NCI-H146 (cell line): ENCODE measurements around the gene FNDC11.
"Not testable (repeated sequence)": the region's sequence is repeated elsewhere in the genome, so short reads cannot be mapped to it uniquely, and the experiment has no call there.

ENCODE experiments used
- DNase-seq: peaks from one replicate; lab custom pipeline; 2025; lab: John Stamatoyannopoulos, UW

FNDC11 gene

DNA sequence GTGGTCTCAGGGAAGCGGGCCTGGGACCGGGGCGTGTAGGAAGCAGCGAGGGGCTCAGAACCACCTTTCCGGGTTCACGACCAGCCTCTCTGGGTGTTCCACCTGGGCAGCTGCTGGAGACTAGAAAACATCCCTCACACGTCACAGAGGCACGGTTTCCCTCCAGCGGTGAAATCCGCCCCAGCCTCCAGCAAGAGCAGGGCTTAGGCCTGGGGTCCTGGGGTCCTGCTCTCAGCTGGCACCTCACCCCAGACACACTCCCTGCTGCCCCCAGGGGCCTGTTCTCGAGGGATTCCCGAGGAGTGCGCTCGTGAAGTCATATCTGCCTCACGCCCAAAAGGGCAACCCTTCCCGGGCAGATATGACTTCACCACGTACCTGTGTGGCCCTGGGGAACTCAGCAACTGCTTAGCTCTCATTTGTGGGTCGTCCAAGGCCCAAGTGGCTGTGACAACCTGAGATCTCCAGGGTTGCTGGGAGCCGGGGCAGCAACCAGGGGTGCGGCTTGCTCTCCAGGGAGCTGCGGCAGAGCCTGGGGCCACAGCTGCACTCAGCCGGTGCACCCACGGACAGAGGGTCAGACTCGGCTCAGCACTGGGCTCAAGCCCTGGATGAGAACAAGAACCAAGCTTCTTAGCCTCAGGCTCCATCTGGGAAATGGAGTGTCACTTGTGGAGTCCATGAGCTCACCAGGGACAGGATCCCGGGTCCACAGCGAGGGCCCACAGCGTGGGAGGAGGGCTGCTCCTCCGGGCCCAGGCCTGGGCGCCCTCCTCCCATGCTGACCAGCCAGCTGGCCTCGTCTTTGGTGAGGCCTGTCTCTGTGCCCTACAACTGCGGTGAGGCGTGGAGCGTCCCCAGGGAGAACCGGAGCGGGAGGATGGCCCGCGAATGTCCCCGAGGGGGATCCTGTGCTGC is 661 bp downstream of the FNDC11 start:
- DNase-seq, result no peak

DNA sequence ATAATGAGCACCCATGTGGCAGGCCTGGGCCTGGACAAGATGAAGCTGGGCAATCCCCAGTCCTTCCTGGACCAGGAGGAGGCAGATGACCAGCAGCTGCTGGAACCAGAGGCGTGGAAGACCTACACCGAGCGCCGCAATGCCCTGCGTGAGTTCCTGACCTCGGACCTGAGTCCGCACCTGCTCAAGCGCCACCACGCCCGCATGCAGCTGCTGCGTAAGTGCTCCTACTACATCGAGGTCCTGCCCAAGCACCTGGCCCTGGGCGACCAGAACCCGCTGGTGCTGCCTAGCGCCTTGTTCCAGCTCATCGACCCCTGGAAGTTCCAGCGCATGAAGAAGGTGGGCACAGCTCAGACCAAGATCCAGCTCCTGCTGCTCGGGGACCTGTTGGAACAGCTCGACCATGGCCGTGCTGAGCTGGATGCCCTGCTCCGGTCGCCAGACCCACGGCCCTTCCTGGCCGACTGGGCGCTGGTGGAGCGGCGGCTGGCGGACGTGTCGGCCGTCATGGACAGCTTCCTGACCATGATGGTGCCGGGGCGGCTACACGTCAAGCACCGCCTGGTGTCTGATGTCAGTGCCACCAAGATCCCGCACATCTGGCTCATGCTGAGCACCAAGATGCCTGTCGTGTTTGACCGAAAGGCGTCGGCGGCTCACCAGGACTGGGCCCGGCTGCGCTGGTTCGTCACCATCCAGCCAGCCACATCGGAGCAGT is 1.9 kb downstream of the FNDC11 start:
- peak; percentile 61 for DNase-seq

DNA sequence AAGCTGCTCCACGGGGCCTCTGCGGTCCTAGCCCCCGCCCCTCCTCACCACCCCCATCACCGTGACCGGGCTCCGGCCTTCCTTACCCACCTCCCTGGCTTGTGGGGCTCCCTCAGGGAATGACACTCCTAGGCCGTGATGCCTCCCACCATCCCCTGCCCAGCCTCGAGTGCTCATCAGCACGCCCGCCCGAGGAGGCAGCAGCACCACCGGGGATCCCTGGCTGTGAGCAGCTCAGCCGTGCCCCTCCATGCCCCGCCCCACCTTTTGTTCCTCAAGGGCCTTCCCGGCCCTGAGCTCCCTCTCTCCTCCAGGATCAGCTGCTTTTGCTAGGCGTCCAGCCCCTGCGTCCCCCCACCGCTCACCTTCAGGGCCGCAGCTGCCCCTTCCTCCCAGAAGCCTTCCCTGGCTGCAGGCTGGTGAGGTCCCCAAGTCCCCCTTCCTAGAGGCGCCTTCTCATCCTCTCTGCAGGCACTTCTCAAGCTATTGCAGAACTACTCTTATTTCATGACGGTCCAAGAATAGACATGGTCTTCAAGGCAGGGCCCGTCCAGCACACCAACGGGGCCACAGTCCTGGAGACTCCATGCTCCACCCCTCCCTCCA is 3.0 kb downstream of the FNDC11 start:
- DNase-seq, result no peak

DNA sequence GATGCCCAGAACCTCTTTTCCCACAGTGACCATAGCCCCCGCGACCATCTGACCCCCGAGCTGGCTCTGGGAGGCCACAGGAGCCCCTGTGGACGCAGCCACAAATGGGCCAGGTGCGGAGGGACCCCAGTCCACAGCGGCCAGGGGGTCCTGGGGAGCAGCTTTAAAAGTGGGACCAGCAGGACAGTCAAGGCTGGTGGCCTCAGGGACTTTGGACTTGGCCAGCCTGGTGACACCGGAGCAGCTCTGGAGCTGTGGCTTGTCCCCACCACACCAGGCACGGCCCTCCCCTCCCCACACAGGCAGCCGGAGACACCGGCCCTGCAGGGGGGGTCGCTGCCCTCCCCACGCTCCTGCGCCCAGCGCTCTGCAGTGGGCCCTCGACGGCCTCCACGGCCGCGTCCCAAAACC is 3.5 kb downstream of the FNDC11 start:
- no peak for DNase-seq

DNA sequence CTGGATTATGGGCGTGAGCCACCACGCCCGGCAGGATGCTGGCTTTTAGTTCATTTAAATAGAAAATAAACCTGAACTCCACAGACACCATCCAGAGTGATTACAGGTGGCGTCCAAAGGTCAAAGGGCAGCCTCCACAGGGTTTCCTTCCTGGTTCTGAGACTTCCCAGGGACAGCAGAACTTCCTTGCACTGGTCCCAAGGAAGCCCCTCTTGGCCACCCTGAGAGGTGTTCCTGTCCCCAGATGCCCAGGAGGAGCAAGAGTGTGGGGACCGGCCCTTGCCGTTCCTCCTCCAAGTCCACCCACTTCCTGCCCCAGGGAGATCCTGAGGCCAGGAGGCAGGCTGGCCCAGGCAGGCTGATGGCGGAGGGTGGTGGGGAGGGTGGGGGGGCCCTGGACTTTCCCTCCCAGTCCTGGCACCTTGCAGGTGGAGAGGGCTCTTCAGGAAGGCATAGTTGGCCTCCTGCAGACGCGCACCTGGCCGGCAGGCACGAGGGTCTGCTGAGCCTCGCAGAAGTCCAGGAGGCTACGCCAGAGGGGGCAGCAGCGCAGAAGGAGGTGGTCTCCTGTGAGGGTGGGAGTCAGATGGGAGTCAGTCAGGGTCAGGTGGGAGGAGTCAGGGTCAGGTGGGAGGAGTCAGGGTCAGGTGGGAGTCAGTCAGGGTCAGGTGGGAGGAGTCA is 5.0 kb downstream of the FNDC11 start:
- DNase-seq, result no peak

DNA sequence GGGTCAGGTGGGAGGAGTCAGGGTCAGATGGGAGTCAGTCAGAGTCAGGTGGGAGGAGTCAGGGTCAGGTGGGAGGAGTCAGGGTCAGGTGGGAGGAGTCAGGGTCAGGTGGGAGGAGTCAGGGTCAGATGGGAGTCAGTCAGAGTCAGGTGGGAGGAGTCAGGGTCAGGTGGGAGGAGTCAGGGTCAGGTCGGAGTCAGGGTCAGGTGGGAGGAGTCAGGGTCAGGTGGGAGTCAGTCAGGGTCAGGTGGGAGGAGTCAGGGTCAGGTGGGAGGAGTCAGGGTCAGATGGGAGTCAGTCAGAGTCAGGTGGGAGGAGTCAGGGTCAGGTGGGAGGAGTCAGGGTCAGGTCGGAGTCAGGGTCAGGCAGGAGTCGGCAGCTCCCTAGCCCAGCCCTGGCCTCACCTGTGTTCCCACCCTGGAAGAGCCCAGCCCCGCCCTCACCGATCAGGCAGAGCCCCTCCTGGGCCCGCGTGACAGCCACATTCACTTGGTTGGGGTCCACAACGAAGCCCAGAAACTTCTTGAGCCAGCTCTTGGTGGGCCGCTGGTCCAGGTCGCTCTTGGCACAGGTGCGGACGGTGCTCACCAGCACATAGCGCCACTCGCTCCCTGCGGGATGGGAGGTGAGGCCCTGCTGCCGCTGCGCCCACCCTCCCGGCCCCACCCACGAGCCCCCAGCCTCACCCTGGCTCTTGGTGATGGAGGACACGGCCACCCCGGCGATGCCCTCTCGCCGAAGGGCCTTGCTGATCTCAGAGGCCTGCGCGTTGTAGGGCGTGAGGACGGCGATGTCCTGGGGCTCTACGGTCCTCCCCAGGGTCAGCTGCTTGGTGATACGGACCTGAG is 5.8 kb downstream of the FNDC11 start:
- not testable (repeated sequence) for DNase-seq

DNA sequence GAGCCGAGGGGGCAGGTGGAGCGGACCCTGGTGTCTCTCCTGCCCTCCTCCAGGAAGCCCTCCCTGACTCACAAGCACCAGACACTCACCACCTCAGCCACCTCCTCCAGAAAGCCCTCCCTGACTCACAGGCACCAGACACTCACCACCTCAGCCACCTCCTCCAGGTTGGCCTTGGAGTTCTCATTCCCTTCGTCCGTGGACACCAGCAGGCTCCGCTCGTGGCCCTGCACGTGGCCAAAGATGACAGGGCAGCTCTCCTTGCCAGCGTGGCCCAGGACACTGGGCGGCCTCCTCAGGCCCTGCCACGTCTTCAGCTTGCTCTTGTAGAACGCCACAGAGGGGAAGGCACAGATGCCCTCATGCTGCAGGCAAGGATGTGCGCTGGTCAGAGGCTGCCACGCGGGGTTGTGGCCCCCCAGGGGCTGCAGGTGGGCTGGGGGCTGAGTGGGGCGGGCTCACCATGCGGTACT is 6.4 kb downstream of the FNDC11 start:
- DNase-seq, result no peak

DNA sequence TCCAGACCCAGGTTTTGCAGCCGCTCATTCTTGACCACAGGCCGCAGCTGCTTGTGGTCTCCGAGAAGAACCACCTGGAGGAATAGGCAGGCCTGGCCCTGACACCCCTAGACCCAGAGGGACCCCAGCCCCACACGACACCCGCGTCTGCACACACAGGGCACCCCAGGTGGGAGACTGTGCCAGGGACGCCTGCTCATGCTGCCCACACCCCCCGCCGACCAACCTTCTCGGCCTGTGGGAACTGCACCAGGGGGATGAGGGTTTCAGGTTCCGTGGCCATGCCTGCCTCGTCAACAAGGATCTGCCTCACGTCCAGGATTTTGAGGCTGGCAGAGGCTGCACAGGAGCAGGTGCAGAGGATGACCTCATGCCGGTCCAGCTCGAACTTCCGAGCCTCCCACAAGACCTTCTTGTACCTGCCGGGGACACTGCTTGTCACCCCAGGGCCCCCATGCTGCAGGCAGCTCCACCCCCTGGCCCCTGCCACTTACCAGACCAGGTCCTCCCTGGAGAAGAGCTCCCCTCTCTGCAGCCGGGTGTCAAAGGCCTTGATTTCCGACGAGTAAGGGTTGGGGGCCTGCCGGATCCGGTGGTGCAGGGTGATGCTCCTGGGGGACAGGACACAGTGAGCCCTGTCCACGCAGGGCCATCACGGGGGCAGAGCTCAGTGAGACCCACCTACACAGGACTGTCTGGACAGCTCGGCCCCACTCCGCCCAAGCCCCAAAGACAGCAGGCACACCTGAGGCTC is 7.1 kb downstream of the FNDC11 start:
- DNase-seq, result no peak

DNA sequence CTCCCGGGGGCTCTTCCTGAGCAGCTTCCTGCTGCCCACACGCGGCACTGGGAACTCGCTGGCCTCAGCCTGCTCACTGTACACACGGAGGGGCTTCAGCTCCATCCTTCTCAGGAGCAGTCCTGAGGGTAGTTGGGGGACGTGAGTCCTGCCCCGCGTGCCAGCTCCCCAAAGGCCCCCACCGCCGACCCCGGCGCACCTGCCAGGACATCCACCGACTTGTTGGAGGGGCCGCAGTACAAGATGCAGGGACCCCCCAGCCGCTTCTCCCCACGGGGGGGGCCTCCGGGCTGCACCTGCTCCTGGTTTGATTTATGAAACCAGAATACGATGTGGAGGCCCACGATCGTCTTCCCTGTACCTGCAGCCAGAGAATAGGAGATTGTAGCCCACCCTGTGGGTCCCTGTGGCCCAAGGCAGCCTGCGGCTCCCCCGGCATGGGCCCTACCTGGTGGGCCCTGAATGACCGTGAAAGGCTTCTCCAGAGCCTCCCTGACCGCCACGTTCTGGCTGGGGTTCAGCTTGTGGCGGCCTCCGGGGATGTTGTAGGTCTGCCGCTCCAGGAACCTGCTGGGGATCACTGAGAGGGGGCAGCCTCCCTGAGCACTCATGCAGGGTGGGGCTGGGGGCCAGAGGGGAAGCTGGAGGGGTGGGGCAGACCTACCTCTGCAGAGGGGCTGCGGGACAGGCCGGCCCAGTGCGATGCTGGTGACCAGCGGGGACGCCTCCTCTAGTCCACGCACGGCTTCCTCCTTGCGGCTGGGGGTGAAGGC is 7.9 kb downstream of the FNDC11 start:
- DNase-seq, result no peak

DNA sequence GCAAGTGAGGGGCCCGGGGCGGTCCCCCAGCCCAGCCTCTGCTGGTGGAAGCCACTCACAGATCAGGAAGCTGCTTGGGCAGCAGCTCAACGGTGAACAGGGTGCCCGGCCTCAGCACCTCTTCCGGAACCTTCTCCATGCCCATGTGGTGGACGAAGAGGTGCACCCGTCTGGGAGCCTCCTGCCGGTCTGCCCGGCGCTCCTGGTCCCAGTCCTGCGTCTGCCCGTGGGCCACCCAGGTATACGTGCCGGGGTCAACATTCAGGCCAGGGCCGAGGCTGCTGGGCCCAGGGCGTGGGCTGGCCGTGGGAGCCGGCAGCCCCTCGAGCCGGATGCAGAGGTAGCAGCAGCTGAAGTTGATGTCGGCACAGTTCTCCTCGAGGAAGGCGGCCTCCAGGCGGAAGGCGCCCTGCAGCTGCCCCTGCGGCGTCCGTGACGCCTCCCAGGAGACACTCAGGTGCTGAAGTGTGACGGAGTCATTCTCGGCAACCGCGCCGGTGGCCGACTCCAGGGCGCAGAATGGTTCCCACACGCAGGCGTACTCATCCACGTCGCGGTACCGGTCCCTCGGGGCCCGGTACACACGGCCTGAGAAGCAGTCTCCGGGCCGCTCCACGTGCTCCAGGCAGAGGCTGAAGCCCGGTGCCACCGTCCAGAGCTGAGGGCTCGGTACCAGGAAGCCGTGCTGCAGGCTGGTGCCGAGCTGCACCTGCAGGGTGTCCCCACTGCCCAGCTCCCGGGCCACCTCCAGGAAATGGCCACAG is 8.7 kb downstream of the FNDC11 start:
- no peak for DNase-seq

DNA sequence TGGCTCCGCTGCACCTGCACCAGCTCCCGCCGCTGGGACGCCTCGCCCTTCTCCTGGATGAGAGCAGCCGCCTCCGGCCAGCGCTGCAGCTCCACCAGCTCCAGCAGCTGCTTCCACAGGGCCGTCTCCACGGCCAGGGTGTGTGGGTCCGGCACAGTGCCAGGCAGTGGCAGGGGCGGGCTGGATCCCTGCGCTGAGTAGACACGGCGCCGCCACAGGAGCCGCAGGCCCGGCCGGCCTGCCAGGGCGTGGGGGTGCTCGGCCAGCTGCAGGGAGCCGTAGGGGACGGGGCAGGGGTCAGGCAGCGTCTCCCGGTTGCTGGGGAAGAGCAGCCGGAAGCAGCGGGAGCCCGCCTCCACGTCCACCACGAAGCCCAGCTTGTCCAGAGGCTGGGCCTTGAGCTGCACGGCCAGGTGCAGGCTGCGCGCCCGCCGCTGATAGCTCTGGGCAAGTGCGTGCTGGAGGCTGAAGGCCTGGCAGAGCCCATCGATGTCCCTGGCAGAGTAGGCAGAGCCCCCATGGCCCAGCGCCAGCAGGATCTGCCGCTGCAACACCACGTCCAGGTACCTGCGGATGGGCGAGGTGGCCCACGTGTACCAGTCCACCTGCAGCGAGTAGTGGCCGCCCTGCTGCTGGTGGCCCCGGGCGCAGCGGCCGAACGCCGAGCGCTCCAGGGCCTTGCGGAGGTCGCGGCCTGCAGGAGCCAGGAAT is 9.4 kb downstream of the FNDC11 start:
- DNase-seq, result no peak

DNA sequence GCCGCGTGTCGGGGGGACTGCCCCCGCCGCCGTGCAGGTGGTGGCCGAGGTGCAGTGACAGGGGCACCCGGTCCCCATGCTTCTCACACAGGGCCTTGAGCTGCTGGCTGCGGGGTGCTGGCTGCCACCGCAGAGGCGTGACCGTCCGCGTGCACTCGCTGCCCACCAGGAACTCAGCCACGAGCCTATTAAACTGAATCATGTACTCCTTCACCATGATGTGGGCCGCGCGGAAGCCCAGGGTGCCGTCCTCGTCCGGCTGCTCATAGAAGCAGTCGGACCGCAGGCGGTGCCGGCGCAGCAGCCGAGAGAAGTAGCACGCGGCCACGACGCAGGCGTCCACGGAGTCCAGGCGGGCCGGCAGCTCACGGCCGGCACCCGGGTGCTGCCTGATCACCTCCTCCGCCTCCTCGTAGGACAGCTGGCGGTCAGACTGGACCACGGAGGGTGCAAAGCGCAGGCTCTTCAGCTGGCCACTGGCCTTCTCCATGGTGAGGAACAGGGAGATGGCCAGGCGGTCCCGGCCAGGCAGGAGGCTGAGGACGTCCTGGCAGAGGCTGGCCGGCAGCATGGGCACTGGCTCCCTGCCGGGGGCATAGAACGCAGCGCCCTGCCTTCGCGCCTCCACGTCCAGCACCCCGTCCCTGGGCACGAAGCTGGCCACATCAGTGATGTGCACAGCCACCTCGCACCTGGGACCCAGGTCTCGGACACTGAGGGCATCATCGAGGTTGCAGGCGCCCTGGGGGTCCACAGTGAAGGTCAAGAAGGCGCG is 10.3 kb downstream of the FNDC11 start:
- DNase-seq, result no peak

DNA sequence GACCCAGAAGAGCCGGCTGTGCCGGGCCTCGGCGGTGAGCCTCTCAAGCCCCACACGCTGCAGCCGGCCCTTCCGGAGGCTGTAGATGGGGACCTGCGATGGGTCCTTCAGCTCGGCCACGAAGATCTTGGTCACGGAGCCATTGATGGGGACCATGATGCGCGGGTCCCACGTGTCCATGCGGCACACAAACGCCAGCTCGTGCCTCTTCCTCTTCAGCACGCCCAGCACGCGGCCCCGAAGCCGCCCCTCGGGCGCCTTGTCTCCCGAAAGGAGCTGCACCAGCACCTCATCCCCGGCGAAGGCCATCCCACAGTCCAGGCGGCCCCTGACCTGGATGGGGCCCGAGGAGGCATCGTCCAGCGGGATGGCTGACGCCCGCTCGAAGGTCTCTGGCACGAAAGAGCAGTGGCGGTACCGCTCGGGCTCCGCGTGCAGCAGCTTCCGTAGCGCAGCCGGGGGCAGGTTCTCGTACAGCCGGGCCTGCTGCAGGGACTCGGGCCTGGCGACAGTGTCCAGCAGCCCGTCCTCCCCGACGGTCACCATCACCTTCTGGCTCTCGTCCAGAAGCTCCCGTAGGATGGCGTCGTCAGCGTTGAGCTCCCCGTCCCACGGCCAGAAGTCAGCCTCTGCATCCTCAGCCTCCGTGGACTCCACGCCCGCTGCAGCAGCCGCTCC is 11.2 kb downstream of the FNDC11 start:
- no peak for DNase-seq

DNA sequence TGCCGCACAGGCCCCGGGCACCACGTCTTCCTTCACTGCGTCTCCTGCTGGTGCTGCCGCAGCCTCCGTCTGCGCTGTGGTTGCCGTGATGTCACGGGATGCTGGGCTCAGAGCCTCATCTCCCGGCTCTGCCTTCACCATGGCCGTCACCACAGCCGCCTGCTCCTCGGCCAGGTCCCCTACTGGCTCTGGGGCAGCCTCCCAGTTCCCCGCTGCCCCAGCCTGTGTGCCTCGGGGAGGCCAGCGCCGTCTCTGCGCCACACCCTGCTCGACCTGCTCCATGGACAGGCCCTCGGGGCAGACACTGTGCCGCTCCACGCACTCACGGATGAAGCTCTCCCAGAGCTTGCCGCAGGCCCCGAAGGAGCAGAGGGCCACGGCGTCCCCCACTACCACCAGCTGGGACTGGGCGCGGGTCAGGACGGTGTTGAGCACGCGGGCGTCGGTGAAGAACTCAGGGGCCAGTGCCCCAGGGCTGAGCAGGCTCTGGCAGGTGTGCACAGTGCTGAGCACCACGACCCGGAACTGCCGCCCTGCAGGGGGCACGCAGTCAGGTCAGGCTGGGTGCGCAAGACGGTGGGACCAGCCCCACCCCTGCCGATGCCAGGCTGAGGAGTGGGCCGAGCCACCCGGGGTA is 11.9 kb downstream of the FNDC11 start:
- peak; percentile 25 for DNase-seq

DNA sequence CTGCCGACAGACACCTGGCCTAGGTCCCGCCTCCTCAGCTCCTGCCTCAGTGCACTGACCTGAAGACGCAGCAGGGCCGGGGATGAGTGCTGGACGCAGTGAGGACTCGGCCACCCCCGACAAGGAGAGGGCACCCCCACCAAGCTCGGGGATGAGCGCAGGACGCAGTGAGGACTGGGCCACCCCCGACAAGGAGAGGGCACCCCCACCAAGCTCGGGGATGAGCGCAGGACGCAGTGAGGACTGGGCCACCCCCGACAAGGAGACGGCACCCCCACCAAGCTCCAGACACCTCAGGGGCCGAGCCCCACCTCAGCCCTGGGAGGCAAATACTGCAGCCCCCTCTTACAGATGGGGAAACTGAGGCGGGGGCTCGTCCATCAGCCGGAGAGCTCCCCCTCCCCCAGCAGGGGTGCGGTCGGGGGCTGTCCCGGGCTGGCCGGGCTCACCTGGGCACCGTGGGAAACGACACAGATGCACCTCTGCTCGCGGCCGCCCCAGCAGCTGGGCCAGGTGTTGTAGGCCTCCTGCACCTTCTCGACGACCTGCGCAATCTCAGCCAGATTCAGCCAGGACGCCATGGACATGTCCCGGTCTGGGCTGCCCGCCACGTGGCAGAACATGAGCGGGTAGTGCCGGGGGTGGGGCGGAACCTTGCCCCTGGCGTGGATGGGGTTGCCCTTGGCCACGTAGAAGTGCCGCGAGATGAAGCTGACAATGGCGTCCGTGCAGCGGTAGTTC is 12.6 kb downstream of the FNDC11 start:
- no peak for DNase-seq

DNA sequence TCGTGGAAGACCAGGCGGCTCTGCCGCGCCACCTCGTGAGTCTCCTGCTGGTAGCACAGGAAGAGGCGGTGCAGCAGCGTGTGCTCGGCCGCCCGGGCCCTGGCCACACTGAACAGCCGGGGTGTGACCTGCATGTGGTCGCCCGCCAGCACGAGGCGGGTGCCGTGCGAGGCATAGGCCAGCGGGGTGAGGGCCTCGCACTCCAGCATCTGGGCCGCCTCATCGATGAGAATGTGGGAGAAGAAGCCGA is 13.1 kb downstream of the FNDC11 start:
- no peak for DNase-seq
